GM18951 (cell line): Measurements from ENCODE around the gene GRIP1.

Experiments used
- POLR2A ChIP-seq: IDR thresholded peaks from 4 replicates; pipeline ENCODE4 v1.6.1; 2011; ENCODE audit warnings: mild to moderate bottlenecking; ENCODE audit not compliant: insufficient read length, insufficient read depth; ENCODE audit errors: extremely low read depth
- in situ Hi-C: fragments of 300-500 bp; cut with MboI; formaldehyde crosslinking; loops from one replicate; pipeline ENCODE4 v1.12.0; 2022; ENCODE audit warnings: low sequenced_read_pairs, mixed read lengths, inconsistent platforms; ENCODE audit not compliant: unreplicated experiment

Gene GRIP1

GRCh38 chr12:66648033-66648735 lies 30.7 kb downstream of the GRIP1 start:
- TF ChIP-seq POLR2A: no peak
- in situ Hi-C loops: no loop called here

DNA sequence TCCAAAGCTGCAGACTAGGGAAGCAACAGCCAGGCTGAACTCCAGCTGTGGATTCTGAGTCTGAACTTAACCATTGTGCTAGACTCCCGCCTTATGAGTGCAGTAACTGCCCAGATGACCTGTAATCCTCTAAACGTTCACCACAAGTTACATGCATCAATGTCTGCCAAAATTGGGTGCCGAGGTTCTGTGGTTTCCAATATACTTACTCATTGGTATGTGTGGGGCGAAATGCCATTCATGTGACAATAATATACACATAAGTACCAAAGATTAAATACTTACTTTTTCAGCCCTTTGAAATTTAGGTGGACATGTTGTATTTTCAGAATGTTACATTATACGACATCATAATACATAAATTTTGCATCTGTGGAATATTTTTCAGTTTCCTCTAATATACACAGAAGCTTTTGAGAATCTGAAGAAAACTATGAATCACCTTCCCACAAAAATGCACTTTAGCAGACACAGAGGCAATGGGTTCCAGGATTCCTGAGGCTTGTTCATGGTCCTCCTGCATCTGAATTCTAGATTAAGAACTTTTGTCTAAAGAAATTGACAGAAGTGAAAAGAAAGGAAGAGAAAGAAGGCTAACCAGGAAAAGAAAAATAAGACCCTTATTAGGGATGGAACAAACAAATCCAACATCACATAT lies 31.7 kb downstream of the GRIP1 start:
- TF ChIP-seq POLR2A: no peak
- in situ Hi-C loops: no loop called here

DNA sequence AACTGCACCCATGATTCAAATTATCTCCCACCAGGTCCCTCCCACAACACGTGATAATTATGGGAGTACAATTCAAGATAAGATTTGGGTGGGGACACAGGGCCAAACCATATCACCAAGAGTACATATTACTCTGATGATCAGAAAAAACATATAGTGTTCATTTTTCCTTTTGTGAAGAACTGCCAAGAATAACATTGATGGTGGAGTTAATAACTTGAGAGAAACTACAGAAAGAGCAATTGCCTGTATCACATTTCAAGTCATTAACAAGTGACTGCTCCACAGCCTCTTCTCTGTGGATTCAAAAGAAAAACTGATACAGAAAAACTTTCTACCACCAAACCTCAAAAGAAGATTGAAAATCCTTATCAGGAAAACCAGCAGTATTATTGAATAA lies 34.7 kb downstream of the GRIP1 start:
- no peak for TF ChIP-seq POLR2A
- in situ Hi-C loops: no loop called here

DNA sequence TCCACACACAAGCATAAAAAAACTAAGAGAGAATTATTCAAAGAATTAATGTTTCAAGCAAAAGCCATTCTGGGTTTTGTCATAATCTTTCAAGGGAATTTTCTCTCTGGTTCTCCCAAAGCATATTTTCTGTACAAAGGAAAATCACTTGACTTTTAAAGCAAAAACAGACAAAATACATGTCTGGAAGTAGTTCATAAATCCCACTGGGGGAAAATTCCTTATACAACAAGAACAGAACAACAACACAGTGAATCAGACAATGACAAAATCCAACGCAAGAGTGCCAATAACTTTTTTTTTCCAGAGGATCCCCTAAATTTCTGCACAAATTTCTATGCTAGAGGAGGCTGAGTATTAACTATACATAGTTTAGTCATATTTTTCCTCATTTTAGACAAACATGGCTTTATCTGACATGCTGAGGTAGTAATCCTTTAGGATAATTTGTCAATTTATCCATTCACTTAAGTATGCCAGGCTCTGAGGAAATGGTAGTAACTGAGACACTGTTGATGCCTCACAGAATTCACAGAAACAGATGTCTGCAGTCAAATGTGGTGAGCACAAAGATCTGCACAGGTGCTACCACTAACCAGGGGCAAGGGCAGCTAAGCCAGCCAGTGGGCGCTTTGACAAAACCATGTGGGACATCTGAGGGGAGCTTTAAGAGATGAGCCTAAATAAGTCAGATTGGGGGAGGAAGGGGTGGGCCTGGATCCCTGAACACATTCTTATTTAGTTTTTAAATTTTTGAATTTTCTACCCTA lies 38.0 kb downstream of the GRIP1 start:
- no peak for TF ChIP-seq POLR2A
- in situ Hi-C loops: no loop called here

GRCh38 chr12:66638666-66639065 lies 40.2 kb downstream of the GRIP1 start:
- no peak for TF ChIP-seq POLR2A
- in situ Hi-C loops: no loop called here

DNA sequence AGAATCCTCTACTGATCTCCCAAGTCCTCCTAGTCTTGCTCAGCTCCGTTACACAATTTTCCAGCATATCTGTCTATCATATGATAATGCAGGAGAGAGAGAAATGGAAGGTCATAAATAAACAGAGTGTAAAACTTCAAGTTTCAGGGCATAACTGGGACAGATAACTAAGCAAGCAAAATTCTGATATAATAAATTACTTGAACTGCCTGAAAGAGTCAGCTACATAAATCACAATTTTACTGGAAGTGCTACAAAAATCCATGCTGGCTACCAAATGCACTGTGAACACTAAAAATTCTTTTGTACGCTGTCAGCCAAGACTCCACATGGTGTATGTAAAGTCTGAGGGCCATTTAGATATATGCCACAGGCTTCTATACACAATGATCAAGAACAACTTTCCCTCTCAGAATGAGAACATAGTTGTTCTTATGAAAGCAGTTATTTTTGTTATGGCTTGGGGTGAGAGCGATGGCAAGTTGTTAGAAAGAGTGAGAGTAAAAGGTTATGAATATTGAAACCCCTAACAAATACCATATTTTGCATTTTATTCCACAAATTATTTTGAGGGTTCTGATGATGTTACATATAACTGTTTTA lies 41.1 kb downstream of the GRIP1 start:
- TF ChIP-seq POLR2A: no peak
- in situ Hi-C loops: no loop called here

DNA sequence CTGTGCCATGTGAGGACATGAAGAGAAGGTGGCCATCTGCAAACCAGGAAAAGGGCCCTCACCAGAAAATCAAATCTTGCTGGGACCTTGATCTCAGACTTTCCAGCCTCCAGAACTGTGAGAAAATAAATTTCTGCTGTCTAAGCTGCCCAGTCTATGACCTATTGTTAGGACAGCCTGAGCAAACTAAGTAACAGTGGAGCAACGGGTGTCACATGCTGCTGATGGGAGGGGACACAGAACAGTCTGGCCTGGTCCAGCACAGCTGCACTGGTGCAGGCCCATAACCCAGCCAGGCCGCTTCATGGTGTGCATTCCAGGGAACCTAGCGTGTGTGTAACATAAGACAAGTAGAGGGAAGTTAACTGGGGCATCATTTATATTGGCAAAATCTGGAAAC lies 42.1 kb downstream of the GRIP1 start:
- in situ Hi-C loops: no loop called here
- TF ChIP-seq POLR2A: no peak

GRCh38 chr12:66633676-66634075 lies 45.2 kb downstream of the GRIP1 start:
- in situ Hi-C loops: no loop called here
- TF ChIP-seq POLR2A: no peak

- in situ Hi-C loops: no loop called here
- TF ChIP-seq POLR2A: no peak
Measured at GRCh38 chr12:66629138-66629870, 49.6 kb downstream of the GRIP1 start.

- in situ Hi-C loops: no loop called here
Measured at GRCh38 chr12:66627988-66628317, 50.9 kb downstream of the GRIP1 start.

DNA sequence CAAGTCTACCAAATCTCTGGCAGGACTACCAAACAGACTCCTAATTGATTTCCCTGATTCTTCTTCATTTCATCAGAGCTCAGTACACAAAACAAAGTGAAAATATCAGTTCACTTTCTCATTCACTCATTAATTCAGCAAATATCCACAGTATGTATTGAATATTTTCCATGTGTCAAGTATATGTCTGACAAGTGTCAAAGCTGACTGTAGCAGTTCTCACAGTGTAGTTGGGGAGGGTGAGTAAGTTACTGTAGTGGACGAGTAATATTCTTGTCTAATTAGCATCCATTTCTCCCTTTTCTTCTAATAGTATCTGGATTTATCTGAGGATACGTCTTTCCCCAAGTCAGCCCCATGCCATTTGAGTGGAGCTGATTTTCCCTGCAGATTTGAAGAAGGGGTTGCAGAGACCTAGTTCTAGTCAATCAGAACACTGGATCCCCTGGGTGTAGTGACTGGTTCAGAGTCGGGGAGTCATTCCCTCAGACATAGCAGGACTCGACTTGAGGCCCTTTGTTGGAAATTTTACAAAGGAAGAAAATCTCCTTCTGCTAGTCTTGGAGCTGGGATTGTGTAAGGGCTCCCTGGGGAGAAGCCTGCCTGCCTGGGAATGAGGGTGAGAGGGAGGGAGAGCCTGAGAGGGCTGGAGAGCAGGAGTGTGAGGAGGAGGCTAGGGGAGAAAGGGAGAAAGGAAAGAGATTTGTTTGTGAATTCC lies 51.4 kb downstream of the GRIP1 start:
- no peak for TF ChIP-seq POLR2A
- in situ Hi-C loops: no loop called here

More at GRCh38 chr12:66627988-66628317, 50.9 kb downstream of the GRIP1 start:
- TF ChIP-seq POLR2A: no peak

DNA sequence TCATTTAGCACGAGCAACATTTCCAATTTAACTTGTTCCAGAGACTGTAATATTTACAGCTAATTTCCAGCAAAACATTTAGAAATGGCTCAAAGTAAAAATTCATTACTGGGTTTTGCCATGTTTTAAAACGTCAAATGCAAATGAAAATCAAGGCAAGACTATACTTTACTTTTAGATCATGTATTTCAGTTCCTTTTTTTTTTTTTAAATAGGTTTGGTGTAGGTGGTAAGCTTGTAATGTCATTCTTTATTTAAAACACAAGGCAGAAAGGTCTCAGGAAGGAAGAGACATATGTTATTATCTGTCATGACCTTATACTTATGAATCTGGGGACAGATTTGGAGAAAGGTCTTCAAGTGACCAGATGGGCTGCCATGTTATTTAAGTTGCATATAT lies 54.1 kb downstream of the GRIP1 start:
- TF ChIP-seq POLR2A: no peak
- in situ Hi-C loops: no loop called here
